IMR-90 (cell line): ENCODE measurements around the gene ZEB2. TPM values are rescaled to one million over a fixed set of nuclear protein-coding genes. Genes with fewer than 3 reads are reported as not detected.

Source experiments
- ATAC-seq: fragments of 200-7000 bp; cut with Tn5 transposase; 2 replicates; pipeline ENCODE4 v1.9.1; 2020; ENCODE audit warnings: low read depth, mild to moderate bottlenecking, moderate library complexity
- BruUV-seq: library from RNA; stranded (reverse); fragments of 400-500 nt; replicated peaks from 2 replicates; lab custom pipeline; 2021; lab: Mats Ljungman, UMichigan
- CTCF ChIA-PET: fragments of 300-600 bp; formaldehyde crosslinking; extraction: SDS; loops from one replicate; lab custom pipeline; 2021; ENCODE audit warnings: antibody characterized with exemption; lab: Yijun Ruan, JAX
- POLR2A ChIA-PET: fragments of 300-600 bp; sonication (Branson Sonifier 250); formaldehyde crosslinking; loops from one replicate; lab custom pipeline; 2022; ENCODE audit warnings: antibody characterized with exemption; ENCODE audit not compliant: unreplicated experiment; lab: Charles Lee
- DNase-seq: peaks from one replicate; pipeline ENCODE4 v3.0.0; 2013
- H2AFZ ChIP-seq: replicated peaks from 2 replicates; pipeline ENCODE3; 2013; ENCODE audit warnings: low read length, mild to moderate bottlenecking; ENCODE audit not compliant: poor library complexity
- H2AK5ac ChIP-seq: 2 replicates; pipeline ENCODE4 v1.6.1; 2013; ENCODE audit warnings: low read depth, low read length, inconsistent platforms
- H2AK9ac ChIP-seq: replicated peaks from 2 replicates; pipeline ENCODE3; 2013; ENCODE audit warnings: mild to moderate bottlenecking, low read depth, low read length, moderate library complexity; ENCODE audit not compliant: poor library complexity
- H2BK120ac ChIP-seq: 2 replicates; pipeline ENCODE4 v1.6.1; 2013; ENCODE audit warnings: low read depth, low read length, inconsistent platforms
- H2BK15ac ChIP-seq: 3 replicates; pipeline ENCODE4 v1.6.1; 2013; ENCODE audit warnings: low read depth, low read length, inconsistent platforms
- H2BK20ac ChIP-seq: 2 replicates; pipeline ENCODE4 v1.6.1; 2013; ENCODE audit warnings: low read depth, mild to moderate bottlenecking, inconsistent platforms, low read length, moderate library complexity
- H2BK5ac ChIP-seq: 2 replicates; pipeline ENCODE4 v1.6.1; 2013; ENCODE audit warnings: mild to moderate bottlenecking, low read depth, low read length, inconsistent platforms; ENCODE audit not compliant: poor library complexity, severe bottlenecking
- H3K14ac ChIP-seq: replicated peaks from 2 replicates; pipeline ENCODE4 v1.6.1; 2013; ENCODE audit warnings: low read depth, low read length, inconsistent platforms
- H3K18ac ChIP-seq: 2 replicates; pipeline ENCODE4 v1.6.1; 2013; ENCODE audit warnings: low read depth, low read length, control low read depth
- H3K23ac ChIP-seq: 2 replicates; pipeline ENCODE4 v1.6.1; 2013; ENCODE audit warnings: low read depth, low read length, inconsistent platforms
- H3K27ac ChIP-seq: 2 replicates; pipeline ENCODE4 v1.5.1; 2013; ENCODE audit warnings: mild to moderate bottlenecking, control low read depth, low read length; ENCODE audit not compliant: insufficient read depth
- H3K27me3 ChIP-seq: 2 replicates; pipeline ENCODE4 v1.6.1; 2013; ENCODE audit warnings: low read length; ENCODE audit not compliant: control insufficient read depth, insufficient read depth
- H3K36me3 ChIP-seq: 2 replicates; pipeline ENCODE4 v1.6.1; 2013; ENCODE audit warnings: low read length, mixed read lengths; ENCODE audit not compliant: control insufficient read depth, insufficient read depth
- H3K4ac ChIP-seq: 2 replicates; pipeline ENCODE4 v1.6.1; 2013; ENCODE audit warnings: low read depth, low read length, inconsistent platforms
- H3K4me1 ChIP-seq: 2 replicates; pipeline ENCODE4 v1.6.1; 2013; ENCODE audit warnings: low read length, mixed read lengths; ENCODE audit not compliant: control insufficient read depth, insufficient read depth
- H3K4me2 ChIP-seq: 2 replicates; pipeline ENCODE4 v1.6.1; 2013; ENCODE audit warnings: low read depth, mild to moderate bottlenecking, control low read depth, low read length, moderate library complexity
- H3K4me3 ChIP-seq: 2 replicates; pipeline ENCODE4 v1.5.1; 2013; ENCODE audit warnings: low read depth, mild to moderate bottlenecking, control low read depth, low read length, moderate library complexity; ENCODE audit not compliant: insufficient read depth
- H3K56ac ChIP-seq: 2 replicates; pipeline ENCODE4 v1.6.1; 2013; ENCODE audit warnings: low read length, inconsistent platforms; ENCODE audit not compliant: insufficient read depth; ENCODE audit errors: extremely low read depth
- H3K79me1 ChIP-seq, 2 experiments: 2 replicates each; pipeline ENCODE4 v1.6.1; 2013; ENCODE audit warnings: low read length in 2 of 2, inconsistent platforms in 1 of 2, low read depth in 1 of 2
- H3K9ac ChIP-seq: 2 replicates; pipeline ENCODE4 v1.6.1; 2013; ENCODE audit warnings: low read depth, low read length, control low read depth
- H3K9me1 ChIP-seq: 2 replicates; pipeline ENCODE4 v1.6.1; 2013; ENCODE audit warnings: low read length, inconsistent platforms; ENCODE audit not compliant: insufficient read depth
- H3K9me3 ChIP-seq: 2 replicates; pipeline ENCODE4 v1.6.1; 2013; ENCODE audit warnings: low read length; ENCODE audit not compliant: control insufficient read depth, insufficient read depth
- H4K20me1 ChIP-seq: 2 replicates; pipeline ENCODE4 v1.6.1; 2013; ENCODE audit warnings: low read length, inconsistent platforms; ENCODE audit not compliant: insufficient read depth
- H4K5ac ChIP-seq: 2 replicates; pipeline ENCODE4 v1.6.1; 2013; ENCODE audit warnings: mild to moderate bottlenecking, low read depth, low read length, control low read depth
- H4K8ac ChIP-seq, 2 experiments: 2 replicates each; pipeline ENCODE4 v1.6.1; 2013; ENCODE audit warnings: low read depth in 2 of 2, low read length in 2 of 2, control low read depth in 1 of 2, inconsistent platforms in 1 of 2
- H4K91ac ChIP-seq: 2 replicates; pipeline ENCODE4 v1.6.1; 2013; ENCODE audit warnings: low read depth, low read length, inconsistent platforms; ENCODE audit not compliant: insufficient read depth
- BHLHE40 ChIP-seq: fragments of 150-350 bp; IDR thresholded peaks from 2 replicates; pipeline ENCODE4 v1.6.1; 2016; ENCODE audit warnings: mild to moderate bottlenecking, low read depth, low read length
- CHD1 ChIP-seq: IDR thresholded peaks from 2 replicates; pipeline ENCODE4 v1.6.1; 2012; ENCODE audit warnings: low read depth, low read length, improper control_type of control experiment
- CTCF ChIP-seq: conservative IDR thresholded peaks from 2 replicates; pipeline ENCODE4 v1.5.1; 2012; ENCODE audit warnings: mild to moderate bottlenecking, low read depth, low read length, improper control_type of control experiment
- ELK1 ChIP-seq: fragments of 150-350 bp; IDR thresholded peaks from 2 replicates; pipeline ENCODE4 v1.6.1; 2016; ENCODE audit warnings: low read depth, mild to moderate bottlenecking, low read length, moderate library complexity, borderline replicate concordance
- FOS ChIP-seq: fragments of 150-350 bp; IDR thresholded peaks from 2 replicates; pipeline ENCODE4 v1.6.1; 2016; ENCODE audit warnings: low read depth, low read length
- MAFK ChIP-seq: IDR thresholded peaks from 2 replicates; pipeline ENCODE4 v1.6.1; 2012; ENCODE audit warnings: low read depth, low read length, improper control_type of control experiment
- MAZ ChIP-seq: IDR thresholded peaks from 2 replicates; pipeline ENCODE4 v1.6.1; 2012; ENCODE audit warnings: low read depth, mild to moderate bottlenecking, low read length, improper control_type of control experiment, moderate library complexity, borderline replicate concordance
- MXI1 ChIP-seq: IDR thresholded peaks from 2 replicates; pipeline ENCODE4 v1.6.1; 2012; ENCODE audit warnings: low read depth, mild to moderate bottlenecking, low read length, moderate library complexity, borderline replicate concordance
- NFE2L2 ChIP-seq: fragments of 150-350 bp; IDR thresholded peaks from 2 replicates; pipeline ENCODE4 v1.6.1; 2016; ENCODE audit warnings: low read depth, mild to moderate bottlenecking, low read length
- POLR2A ChIP-seq: IDR thresholded peaks from 2 replicates; pipeline ENCODE4 v1.6.1; 2012; ENCODE audit warnings: mild to moderate bottlenecking, low read depth, low read length
- RAD21 ChIP-seq: IDR thresholded peaks from 2 replicates; pipeline ENCODE4 v1.6.1; 2012; ENCODE audit warnings: low read length, improper control_type of control experiment
- RCOR1 ChIP-seq: IDR thresholded peaks from 2 replicates; pipeline ENCODE4 v1.6.1; 2012; ENCODE audit warnings: mild to moderate bottlenecking, low read length, improper control_type of control experiment; ENCODE audit not compliant: insufficient replicate concordance
- RFX5 ChIP-seq: IDR thresholded peaks from 2 replicates; pipeline ENCODE4 v1.8.0; 2012; ENCODE audit warnings: low read depth, mild to moderate bottlenecking, low read length, moderate library complexity
- SMC3 ChIP-seq: fragments of 150-350 bp; IDR thresholded peaks from 2 replicates; pipeline ENCODE4 v1.6.1; 2016; ENCODE audit warnings: low read depth, mild to moderate bottlenecking, antibody characterized with exemption, low read length, moderate library complexity
- USF2 ChIP-seq: fragments of 150-350 bp; IDR thresholded peaks from 2 replicates; pipeline ENCODE4 v1.6.1; 2017; ENCODE audit warnings: mild to moderate bottlenecking, antibody characterized with exemption, low read length, low read depth
- WGBS, 2 experiments: methylation state at CpG; one replicate each; pipeline versions ENCODE4 v1.1.5 to v1.1.7; 2013; ENCODE audit warnings: missing lambda C conversion rate in 2 of 2; ENCODE audit not compliant: insufficient read length in 1 of 2; ENCODE audit errors: extremely low coverage in 2 of 2; 5-methylcytosine and 5-hydroxymethylcytosine counted together
- dilution Hi-C: fragments of 300-500 bp; cut with HindIII; formaldehyde crosslinking; loops from one replicate; pipeline ENCODE4 v1.14.3; 2018; ENCODE audit warnings: low sequenced_read_pairs; ENCODE audit not compliant: unreplicated experiment
- in situ Hi-C: fragments of 300-500 bp; cut with MboI; formaldehyde crosslinking; loops from 3 replicates; pipeline ENCODE4 v1.14.3; 2019; ENCODE audit warnings: low sequenced_read_pairs, inconsistent platforms, mixed read lengths
- intact Hi-C: fragments of 100-400 bp; cut with micrococcal nuclease; formaldehyde crosslinking; loops from 2 replicates; pipeline ENCODE4 v1.10.0; 2022
- polyA plus RNA-seq, 3 experiments: library from polyadenylated mRNA; depleted of rRNA; stranded (reverse); fragments of >200 nt; gene quantifications; 2 replicates each; pipeline ENCODE4 v1.2.3, GENCODE V29; 2012; ENCODE audit warnings: low replicate concordance in 1 of 3
- total RNA-seq: library from RNA; depleted of rRNA; stranded (reverse); fragments of >200 nt; gene quantifications from 2 replicates; pipeline ENCODE4 v1.2.3, GENCODE V29; 2012

Gene ZEB2
- total and polyA plus RNA-seq, 2 of the 4 experiments (the other 2 are of a cell fraction), result 22.4 to 50.9 TPM

- dilution Hi-C loops, result no loop called here
- Histone ChIP-seq H2AFZ (no peak overlapping the region), H4K8ac (no peak overlapping the region), H3K9ac (no peak overlapping the region), H3K4me1 (peaks cover 10% of the 10 kb centered on the region), H2AK5ac (no peak overlapping the region), H2AK9ac (no peak overlapping the region), H3K4me2 (no peak overlapping the region), H3K36me3 (peaks cover 11% of the 10 kb centered on the region), H3K14ac (no peak overlapping the region), H2BK15ac (no peak overlapping the region), H2BK120ac (no peak overlapping the region), H3K18ac (no peak overlapping the region), H4K91ac (no peak overlapping the region), H4K20me1 (peaks cover 24% of the 10 kb centered on the region; the same call in 1 of the 2 replicates), H3K9me3 (no peaks in the 10 kb centered on the region), H2BK20ac (no peak overlapping the region), H3K79me1 (peaks cover 40 to 64% of the 10 kb centered on the region in 2 experiments), H2BK5ac (no peak overlapping the region), H3K56ac (no peak overlapping the region), H4K5ac (no peak overlapping the region; the same call in 1 of the 2 replicates), H3K9me1 (peaks cover 5% of the 10 kb centered on the region), H3K4ac (no peak overlapping the region), H3K4me3 (no peak overlapping the region), H3K23ac (no peak overlapping the region), H3K27me3 (no peaks in the 10 kb centered on the region), H3K27ac (no peak overlapping the region)
- intact Hi-C loops, result no loop called here
- no CpG with 5 or more reads among the region's 8 CpGs for WGBS, 2 experiments
- in situ Hi-C loops, result no loop called here
- ChIA-PET CTCF (no interaction called here), POLR2A (no interaction called here)
- ATAC-seq (no peak), DNase-seq (no peak)
- BruUV-seq, result no TSS peak
- TF ChIP-seq RCOR1, result no peak
- no peak for TF ChIP-seq NFE2L2
- no peak for TF ChIP-seq MXI1
- TF ChIP-seq CHD1, result no peak
- no peak for TF ChIP-seq SMC3
- TF ChIP-seq ELK1, result no peak
- no peak for TF ChIP-seq BHLHE40
- TF ChIP-seq MAZ, result no peak
- TF ChIP-seq RFX5, result no peak
- no peak for TF ChIP-seq RAD21
- TF ChIP-seq POLR2A, result no peak
- TF ChIP-seq USF2, result no peak
- TF ChIP-seq FOS, result no peak
- TF ChIP-seq CTCF, result no peak
- no peak for TF ChIP-seq MAFK
Observed at GRCh38 chr2:144493027-144493809, 26.7 kb downstream of the ZEB2 start.
